Measurements from ENCODE around the gene PRKCZ. TPM values are rescaled to one million over a fixed set of nuclear protein-coding genes. Genes with fewer than 3 reads are reported as not detected.
"Not testable (repeated sequence)": the region's sequence is repeated elsewhere in the genome, so short reads cannot be mapped to it uniquely, and the experiment has no call there.

PRKCZ gene
- total RNA-seq, 1 donor from 2014 or later, result 17.9 TPM

DNA sequence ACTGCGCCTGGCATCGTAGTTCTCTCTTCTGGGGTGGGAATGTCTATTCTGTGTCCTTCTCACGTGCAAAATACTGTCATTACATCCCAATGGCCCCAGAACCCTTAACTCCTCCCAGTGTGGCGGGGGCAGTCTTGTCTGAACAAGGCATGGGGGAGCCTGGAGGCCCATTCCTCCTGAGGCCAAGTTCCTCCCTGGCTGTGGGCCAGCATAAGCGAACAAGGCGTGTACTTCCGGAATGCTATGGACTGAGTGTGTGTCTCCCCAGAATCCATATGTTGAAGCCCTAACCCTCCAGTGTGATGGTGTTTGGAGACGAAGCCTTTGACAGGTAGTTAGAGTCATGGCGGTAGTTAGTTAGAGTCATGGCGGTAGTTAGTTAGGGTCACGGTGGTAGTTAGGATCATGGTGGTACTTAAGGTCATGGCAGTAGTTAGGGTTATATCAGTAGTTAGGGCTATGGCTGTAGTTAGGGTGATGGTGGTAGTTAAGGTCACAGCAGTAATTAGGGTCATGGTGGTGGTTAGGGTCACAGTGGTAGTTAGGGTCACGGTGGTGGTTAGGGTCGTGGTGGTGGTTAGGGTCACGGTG lies 71.0 kb downstream of the PRKCZ start:
- no peak for DNase-seq (ENCODE audit: extremely low spot score in 2 of 2)
- H3K27me3 ChIP-seq, result no peaks in the 10 kb centered on the region
- H3K27ac ChIP-seq, result no peak overlapping the region
- no peaks in the 10 kb centered on the region for H3K9me3 ChIP-seq
- H3K4me1 ChIP-seq, result no peaks in the 10 kb centered on the region
- intact Hi-C loops (cut with DNase I), result no loop called here
- no peaks in the 10 kb centered on the region for H3K36me3 ChIP-seq
- H3K4me3 ChIP-seq, result no peak overlapping the region
- TF ChIP-seq, protein P1, sequence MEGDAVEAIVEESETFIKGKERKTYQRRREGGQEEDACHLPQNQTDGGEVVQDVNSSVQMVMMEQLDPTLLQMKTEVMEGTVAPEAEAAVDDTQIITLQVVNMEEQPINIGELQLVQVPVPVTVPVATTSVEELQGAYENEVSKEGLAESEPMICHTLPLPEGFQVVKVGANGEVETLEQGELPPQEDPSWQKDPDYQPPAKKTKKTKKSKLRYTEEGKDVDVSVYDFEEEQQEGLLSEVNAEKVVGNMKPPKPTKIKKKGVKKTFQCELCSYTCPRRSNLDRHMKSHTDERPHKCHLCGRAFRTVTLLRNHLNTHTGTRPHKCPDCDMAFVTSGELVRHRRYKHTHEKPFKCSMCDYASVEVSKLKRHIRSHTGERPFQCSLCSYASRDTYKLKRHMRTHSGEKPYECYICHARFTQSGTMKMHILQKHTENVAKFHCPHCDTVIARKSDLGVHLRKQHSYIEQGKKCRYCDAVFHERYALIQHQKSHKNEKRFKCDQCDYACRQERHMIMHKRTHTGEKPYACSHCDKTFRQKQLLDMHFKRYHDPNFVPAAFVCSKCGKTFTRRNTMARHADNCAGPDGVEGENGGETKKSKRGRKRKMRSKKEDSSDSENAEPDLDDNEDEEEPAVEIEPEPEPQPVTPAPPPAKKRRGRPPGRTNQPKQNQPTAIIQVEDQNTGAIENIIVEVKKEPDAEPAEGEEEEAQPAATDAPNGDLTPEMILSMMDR (IDR thresholded peaks at IDR 0.05), result no peak
- TF ChIP-seq POLR2AphosphoS5 (IDR thresholded peaks at IDR 0.05; ENCODE audit: insufficient read depth in 1 of 2, low read depth in 1 of 2), result no peak

DNA sequence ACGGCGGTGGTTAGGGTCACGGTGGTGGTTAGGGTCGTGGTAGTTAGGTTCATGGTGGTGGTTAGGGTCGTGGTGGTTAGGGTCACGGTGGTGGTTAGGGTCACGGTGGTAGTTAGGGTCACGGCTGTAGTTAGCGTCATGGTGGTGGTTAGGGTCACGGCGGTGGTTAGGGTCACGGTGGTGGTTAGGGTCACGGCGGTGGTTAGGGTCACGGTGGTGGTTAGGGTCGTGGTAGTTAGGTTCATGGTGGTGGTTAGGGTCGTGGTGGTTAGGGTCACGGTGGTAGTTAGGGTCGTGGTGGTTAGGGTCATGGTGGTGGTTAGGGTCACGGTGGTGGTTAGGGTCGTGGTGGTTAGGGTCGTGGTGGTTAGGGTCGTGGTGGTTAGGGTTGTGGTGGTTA lies 71.6 kb downstream of the PRKCZ start:
- H3K36me3 ChIP-seq; intact Hi-C loops (cut with DNase I); H3K27ac ChIP-seq; DNase-seq (ENCODE audit: extremely low spot score in 2 of 2); H3K4me1 ChIP-seq; H3K4me3 ChIP-seq; H3K27me3 ChIP-seq; H3K9me3 ChIP-seq: not testable (repeated sequence)

DNA sequence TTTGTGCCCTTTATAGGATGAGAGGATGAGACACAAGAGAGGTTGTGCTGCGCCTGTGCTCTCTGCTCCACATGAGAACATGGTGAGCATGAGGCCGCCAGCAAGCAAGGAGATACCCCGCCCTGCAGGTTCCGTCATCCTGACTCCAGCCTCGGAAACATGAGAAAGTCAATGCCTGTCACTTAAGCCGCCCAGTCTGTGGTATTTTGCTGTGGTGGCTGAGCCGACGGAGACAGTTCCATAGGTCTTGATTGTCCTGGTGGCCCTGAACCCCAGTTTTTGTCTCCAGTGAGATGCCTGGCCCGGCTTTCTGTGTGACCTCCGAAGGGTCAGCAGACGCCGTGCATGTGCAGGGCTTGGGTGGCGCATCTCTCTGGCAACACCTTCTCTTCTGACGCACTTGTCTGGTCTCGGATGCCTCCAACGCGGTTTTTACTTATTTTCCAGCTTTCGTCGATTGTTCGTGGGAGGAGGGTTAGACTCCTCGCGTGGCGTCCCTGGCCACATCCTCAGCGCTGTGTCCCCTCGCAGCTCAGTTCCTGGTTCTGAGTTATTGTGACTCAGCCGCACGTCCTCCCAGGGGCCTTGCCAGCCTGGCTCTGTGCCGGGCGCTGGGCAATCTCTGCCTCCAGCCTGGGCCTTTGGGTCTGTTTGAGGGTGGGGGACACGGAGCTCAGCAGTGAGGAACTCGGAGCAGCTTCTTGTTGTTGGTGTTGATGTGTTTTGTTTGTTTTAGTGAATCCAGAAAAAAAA lies 74.4 kb downstream of the PRKCZ start:
- H3K27me3 ChIP-seq, result no peaks in the 10 kb centered on the region
- no peaks in the 10 kb centered on the region for H3K9me3 ChIP-seq
- intact Hi-C loops (cut with DNase I), result no loop called here

DNA sequence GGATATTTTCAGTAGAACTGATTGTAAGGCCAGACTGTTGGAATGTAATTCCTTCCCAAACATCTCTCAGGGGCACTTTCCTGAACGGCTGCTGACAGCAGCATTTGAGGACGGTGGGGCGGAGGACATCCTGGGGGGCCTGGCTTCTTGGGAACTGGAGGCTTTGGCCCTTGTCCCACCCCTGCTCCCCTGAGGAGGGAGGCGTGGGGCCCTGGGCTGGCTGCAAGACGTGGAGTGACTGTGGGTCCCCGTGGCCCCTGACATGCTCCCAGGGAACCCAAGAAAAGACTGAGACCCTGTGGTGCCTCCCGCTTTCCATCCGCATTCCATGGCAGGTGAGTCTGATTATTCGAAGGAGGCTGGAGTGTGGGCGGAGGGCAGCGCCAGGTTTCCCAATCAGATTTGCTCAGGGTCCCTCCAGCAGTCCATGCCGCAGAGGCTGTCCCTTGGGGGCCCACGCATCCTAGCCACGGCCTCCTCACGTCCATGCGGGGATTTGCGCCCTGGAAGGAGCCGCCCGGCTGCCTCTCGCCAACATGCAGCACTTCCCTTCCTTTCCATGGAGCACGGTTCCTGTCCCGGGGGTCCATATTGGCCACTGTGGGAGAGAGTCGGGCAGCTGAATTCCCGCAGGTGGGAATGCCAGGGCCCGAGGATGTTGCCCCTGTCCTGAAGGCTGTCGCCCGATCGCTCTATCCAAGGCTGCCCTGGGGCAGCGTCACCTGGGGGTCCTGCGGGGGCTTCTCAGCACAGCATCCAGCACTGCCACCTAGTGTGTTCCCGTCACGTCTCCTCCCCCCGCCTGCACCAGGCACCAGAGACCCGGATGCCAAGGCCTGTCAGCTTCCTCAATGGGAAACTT lies 75.4 kb downstream of the PRKCZ start:
- intact Hi-C loops (cut with DNase I), result no loop called here
- no peaks in the 10 kb centered on the region for H3K27me3 ChIP-seq
- no peaks in the 10 kb centered on the region for H3K9me3 ChIP-seq
- no peaks in the 10 kb centered on the region for H3K36me3 ChIP-seq
- no peaks in the 10 kb centered on the region for H3K4me1 ChIP-seq
- no peak overlapping the region for H3K27ac ChIP-seq
- H3K4me3 ChIP-seq, result no peak overlapping the region
- no peak for DNase-seq (ENCODE audit: extremely low spot score in 2 of 2)
- no peak for TF ChIP-seq POLR2AphosphoS5 (IDR thresholded peaks at IDR 0.05; ENCODE audit: insufficient read depth in 1 of 2, low read depth in 1 of 2)
- TF ChIP-seq POLR2A (IDR thresholded peaks at IDR 0.05), result no peak
- TF ChIP-seq, protein P1 (IDR thresholded peaks at IDR 0.05), result no peak

More for the DNA sequence above, 74.4 kb downstream of the PRKCZ start:
- Histone ChIP-seq H3K36me3 (no peaks in the 10 kb centered on the region), H3K4me3 (no peak overlapping the region), H3K27ac (no peak overlapping the region), H3K4me1 (no peaks in the 10 kb centered on the region)
- DNase-seq (ENCODE audit: extremely low spot score in 2 of 2), result no peak
- TF ChIP-seq POLR2A (IDR thresholded peaks at IDR 0.05) (no peak), POLR2AphosphoS5 (IDR thresholded peaks at IDR 0.05; ENCODE audit: insufficient read depth in 1 of 2, low read depth in 1 of 2) (no peak)
- TF ChIP-seq, protein P1 (IDR thresholded peaks at IDR 0.05), result no peak

DNA sequence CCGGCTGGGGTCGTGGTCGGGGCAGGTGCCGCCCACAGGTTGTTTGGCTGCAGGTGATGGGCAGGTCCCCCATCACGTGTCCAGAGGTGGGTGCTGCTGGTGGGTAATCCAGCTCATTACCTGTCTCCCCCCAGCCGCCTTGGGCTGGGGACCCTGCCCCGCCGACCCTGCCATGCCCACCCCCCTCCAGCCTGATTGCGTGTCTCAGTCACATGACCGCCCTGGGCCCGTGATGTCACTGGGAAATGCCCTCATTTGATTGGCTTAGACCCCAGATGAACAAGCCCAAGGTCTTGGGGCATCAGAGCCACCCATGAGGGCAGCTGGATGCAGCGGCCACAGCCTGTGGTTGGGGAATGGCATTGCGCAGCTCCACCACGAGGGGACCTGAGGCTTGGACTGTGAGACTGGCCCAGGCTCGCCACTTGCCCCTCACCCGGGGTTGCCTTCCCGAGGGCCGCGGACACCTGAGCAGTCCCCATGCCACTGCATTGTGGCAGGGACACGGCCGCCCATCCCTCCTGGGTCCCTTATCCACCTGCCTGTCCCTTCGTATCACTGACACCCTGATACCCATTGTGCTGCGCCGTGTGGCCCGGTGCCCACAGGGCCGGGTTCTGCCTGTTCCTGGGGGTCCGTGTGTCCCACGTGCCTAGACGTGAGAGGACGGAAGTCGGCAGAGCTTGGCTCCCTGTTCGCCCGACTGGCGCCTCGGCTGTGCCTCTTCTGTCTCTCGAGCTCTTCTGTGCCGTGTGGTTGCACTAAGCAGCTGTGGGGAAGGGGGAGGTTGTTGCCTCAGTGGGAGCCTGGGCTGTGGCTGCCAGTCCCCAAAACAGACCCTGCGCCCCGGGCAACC lies 76.3 kb downstream of the PRKCZ start:
- Histone ChIP-seq H3K9me3 (no peaks in the 10 kb centered on the region), H3K27ac (no peak overlapping the region), H3K4me1 (peaks cover 2% of the 10 kb centered on the region), H3K36me3 (no peaks in the 10 kb centered on the region), H3K4me3 (no peak overlapping the region), H3K27me3 (no peaks in the 10 kb centered on the region)
- DNase-seq (ENCODE audit: extremely low spot score in 2 of 2), result no peak
- intact Hi-C loops (cut with DNase I), result no loop called here
- TF ChIP-seq POLR2AphosphoS5 (IDR thresholded peaks at IDR 0.05; ENCODE audit: insufficient read depth in 1 of 2, low read depth in 1 of 2), result no peak
- TF ChIP-seq POLR2A (IDR thresholded peaks at IDR 0.05), result no peak
- TF ChIP-seq, protein P1 (IDR thresholded peaks at IDR 0.05), result no peak

Measured in vagina (tissue), 2 donors.